Measurements from ENCODE around the gene PDZRN4. TPM values are rescaled to one million over a fixed set of nuclear protein-coding genes. Genes with fewer than 3 reads are reported as not detected.

PDZRN4 gene
- polyA plus RNA-seq, 1 donor, result 2.6 TPM

DNA sequence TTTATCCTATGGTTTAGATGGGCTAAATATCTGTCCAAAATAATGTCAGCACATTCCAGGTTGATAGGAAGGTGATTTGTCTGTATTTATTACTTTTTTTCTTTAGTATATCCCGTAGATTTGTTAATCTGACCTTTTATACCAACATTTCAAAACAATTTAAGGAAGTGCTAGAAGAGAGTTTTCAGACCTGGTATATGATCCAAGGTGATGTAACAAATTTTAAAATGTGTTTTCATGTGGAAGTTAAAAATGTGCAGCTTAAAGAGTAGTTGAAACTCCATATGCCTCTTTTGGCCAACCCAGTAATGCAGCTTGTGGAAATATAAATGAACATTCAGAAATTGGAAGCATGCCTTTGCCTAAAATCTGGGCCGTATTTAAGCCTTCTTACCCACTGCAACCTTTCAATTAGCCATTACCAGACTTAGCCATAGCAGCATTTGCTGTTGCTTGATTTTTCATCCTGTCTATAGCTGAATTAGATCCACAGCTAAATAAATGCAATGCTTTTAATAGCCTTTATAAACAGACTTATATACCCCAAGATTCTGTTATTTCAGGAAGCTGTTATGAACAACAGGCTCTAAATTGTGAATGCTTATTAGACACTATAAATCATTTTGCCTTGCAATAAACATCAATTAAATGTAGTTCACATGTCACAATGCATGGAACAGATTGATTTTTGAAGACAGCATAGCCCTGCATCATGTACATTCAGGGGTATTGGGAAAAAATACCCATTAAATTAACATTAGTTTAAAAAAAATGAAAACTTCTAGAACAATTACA, 271.2 kb downstream of the PDZRN4 start:
- no peak for DNase-seq (ENCODE audit: low read depth)

DNA sequence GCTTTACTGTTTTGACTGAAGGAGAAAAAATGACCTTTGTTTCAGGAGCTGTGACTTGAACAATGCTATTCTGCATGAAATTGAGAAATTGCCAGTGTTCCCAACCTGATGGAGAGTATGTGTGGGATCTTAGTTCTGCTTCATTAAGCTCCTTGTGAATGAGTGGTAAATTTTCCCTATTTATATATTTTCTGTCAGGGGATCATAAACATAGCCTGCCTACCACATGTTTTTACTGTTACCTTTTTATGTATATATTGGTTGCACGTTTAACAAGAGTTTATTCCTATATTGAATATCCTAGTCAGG, 271.7 kb downstream of the PDZRN4 start:
- DNase-seq (ENCODE audit: low read depth), result no peak

DNA sequence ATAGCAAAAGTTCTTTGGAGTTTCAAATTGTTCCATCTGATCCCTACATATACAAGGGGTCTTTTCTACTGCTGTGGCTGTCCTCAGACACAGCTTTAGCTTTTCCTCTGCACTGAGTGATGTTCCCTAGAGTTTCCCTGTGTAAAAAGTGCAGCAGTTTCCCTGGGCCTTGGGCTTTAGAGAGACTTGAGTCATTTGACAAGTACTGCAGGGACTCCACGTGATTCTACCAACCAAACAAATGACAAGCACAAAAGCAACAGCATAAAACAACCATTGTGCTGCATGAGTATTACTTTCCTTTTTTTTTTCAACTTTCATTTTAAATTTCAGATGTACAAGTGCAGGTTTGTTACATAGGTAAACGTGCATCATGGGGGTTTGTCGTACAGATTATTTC, 272.8 kb downstream of the PDZRN4 start:
- no peak for DNase-seq (ENCODE audit: low read depth)

DNA sequence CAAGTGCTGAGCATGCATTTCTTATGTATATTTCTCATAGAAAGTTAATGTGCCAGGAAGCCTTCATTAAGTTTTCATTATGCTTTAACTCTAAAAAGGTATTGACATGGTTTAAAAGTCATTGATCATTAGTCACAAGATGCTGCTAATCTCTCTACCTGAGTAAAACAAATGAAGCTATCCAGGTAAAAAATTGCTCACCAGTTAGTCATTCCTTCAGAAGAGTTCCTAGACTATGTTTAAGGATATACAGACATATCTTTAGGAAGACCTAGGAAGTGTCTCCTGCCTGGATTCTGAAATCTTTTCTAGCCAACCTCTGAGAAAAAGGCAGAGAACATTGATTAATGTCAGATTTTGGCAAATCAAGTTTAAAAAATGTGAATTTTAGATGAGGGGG, 274.2 kb downstream of the PDZRN4 start:
- no peak for DNase-seq (ENCODE audit: low read depth)

DNA sequence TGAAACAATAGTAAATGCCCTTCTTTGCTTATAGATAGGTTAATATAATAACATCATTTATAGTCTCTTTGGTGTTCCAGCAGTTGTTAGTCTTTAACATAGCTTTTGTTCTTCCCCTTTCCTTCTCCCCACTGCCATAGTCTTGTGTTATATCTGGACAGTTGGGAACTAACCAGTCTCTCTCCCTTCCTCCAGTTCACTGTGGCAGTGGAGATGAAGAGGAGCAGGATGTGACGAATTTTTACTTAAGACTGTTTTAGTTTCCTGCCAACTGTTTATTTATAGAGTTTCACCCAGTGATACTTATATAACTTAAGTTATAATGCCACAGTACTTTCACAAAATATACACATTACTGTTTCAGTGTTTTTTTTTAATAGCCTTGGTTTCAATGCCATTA, 277.4 kb downstream of the PDZRN4 start:
- DNase-seq (ENCODE audit: low read depth), result no peak

DNA sequence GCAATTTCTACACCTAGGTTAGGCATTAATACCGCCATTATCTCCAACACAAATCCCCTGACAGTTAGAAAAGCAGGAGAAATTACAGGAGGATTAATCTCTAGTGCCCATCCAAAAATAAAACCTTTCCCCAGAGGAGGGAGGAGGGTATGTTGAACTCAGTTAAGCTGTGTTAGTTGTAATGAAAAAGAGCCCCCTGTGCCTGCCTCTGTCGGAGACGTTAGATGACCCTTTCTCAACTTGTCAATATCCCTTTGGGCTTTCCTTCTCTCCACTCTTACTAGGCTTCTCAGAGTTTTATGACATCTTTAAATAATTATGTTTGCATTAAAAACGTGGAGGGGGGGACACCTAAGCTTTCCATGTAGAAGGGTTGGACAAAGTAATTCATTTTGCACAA, 278.2 kb downstream of the PDZRN4 start:
- no peak for DNase-seq (ENCODE audit: low read depth)

DNA sequence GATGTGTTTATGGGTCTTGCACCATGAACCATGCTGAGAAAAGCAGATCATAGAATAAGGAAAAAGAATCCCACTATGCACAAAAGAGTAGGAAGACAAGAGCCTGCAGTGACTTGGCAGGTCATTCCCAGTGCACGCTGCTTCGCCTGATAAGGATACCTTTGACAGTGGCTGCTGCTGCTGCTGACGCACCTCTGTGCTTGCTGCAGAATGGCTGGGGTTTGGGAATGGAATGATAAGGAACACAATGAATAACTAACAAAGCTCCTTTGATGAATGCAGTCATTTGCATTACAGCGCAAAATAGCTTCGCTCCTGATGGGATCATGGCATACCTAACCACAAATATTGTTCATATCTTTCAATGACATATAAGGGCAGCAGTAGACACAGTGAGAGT, 278.7 kb downstream of the PDZRN4 start:
- no peak for DNase-seq (ENCODE audit: low read depth)

DNA sequence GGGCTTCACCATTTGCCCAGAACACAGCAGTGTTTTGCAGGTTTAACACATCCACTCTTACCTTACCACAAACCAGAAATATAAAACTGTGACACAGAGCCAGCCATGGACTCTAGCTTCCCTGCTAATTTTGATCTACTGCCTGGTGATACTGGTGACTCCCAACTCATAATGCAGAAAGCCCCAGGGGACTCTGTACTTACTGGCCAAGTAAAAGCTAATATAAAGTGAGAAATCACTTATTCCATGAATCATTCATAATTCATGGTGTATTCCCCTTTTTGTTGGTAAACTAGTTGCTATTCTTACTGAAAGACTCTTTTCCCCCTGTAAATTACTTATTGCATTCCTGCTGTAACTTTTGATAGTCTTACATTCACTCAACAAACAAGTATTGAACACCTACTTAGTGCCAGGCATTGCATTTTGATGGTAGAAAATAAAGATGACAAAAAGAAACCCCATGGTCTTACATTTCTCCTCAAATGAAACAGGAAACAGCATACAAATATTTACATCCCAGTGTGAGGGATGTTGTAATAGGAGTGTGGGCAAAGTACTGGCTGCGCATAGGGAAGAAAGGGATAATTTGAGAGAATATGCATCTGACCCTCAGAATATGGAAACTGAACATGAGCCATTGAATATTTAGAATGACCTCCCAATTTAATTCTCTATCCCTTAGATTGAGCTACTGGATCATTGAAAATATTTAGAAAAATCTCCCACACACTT, 279.6 kb downstream of the PDZRN4 start:
- DNase-seq (ENCODE audit: low read depth), result no peak

DNA sequence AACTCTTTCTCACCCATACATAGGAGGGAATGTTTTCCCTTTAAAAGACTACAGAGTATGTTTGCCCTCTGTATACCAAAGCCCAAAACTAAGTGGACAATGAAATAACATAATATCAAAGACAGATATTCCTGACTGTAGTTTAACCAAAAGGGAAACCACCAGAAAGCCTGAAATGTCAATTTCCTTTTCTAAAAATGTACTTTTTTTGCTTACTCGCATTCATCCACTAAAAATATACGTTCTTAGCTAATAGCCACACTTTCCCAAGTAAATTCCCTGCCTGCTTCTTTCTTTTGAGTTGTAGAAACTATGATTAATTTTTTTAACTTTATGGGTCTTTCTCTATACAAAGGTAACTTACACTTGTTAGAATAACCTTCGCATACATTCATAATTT, 280.2 kb downstream of the PDZRN4 start:
- no peak for DNase-seq (ENCODE audit: low read depth)

DNA sequence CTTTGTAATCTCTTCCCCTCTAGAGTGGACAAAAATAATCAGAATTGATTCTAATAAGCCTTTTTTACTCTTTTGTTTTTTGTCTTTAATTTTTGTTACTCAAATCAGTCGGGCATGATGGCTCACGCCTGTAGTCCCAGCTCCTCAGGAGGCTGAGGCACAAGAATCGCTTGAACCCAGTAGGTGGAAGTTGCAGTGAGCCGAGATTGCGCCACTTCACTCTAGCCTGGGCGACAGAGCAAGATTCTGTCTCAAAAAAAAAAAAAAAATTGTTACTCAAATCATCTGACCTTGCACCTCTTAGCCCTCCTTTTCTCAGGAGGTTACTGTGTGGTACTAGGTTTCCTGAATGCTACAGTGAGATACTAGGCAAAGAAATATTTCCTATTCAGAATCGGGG, 280.6 kb downstream of the PDZRN4 start:
- no peak for DNase-seq (ENCODE audit: low read depth)

DNA sequence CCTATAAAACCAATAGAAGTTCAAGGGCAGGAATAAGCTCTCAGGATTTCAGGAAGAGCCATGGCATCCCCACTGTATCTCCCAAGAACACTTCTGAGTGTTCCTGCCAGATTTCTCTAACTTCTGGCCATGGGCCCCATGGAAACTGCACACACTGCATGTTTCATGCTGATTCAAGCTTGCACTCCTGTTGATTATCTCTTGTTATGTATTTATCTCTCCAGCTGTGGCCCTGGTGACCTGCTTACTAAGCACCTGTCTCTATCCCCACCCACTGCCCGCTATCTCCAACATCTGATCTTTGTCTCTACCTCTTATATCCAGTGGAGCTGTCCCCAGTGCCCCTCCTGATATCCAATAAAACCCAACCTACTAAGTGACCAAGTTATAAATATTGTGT, 285.3 kb downstream of the PDZRN4 start:
- DNase-seq (ENCODE audit: low read depth), result no peak

DNA sequence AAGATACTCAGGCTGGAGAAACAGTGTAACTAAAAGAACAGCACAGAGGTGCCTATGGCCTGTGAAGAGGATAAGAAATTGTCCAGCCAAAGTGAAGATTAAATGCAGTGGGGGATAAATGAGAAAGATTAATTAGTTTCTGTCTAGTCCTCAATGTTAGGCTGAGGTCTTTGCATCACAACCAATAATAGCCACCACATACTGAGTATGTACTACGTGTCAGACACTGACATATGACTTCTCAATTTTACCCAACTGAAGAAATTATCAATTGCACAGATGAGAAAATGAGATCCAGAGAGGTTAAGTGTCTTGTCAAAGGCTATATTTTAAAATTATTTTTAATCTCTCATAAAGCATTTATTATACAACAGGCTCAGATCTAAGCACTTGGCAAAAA, 285.9 kb downstream of the PDZRN4 start:
- no peak for DNase-seq (ENCODE audit: low read depth)

DNA sequence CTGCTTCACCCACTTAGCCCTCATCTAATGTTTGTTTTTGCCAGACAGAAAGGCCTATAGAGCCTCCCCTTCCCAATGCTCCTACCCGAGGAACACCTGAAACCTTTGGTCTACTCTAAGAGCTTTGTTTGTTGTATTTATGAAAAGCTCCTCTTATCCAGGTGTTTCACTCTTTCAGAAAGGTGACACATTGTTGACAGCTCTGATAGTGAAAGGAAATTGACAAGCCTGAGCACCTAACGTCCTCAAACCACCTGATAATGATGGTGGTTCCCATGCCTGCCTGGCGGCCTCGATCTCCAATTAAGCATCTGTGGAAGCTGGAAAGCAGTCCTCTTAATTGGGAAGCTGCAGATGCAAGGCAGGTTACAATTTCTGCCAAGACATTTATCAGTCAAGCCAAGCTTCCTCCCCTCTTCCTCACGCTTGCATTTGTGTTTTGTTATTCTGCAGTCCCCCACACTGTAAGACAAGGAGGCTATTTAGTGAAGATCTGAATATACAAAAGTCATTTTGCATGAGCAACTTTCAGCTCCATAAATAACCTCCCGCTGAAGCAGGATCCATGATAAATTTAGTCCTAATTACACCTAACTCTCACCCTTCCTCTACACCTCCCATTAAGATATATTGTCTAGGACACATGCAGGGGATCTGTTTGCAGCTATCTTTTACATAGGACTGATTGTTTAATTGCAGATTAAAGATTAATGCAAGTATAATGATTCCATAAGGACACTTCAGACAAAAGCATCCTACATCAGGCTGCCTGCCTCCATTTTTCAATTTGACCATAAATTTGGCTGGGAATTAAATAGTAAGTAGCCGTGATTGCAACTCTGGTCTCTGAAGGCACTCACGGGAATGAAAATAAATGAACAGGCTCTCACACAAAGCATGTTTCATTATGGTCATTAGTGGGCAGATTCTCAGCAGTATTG, 288.6 kb downstream of the PDZRN4 start:
- no peak for DNase-seq (ENCODE audit: low read depth)

DNA sequence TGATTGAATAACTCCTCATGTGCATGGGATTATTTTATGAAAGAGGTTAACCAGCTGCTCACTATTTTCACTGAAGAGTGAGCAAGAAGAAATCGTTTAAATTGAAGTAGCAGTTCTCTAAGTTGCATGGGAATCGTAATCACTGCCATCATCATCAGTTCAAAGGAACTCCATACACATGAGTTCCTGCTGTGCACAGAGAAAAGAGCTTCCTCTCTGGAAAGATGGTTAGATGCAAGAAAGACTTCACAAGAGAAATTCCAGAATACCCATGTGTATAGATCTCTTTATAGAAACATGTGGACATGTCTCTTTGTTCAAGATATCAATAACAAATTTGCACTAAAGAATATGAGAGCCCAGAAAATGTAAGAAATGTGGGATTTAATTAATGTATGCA, 291.3 kb downstream of the PDZRN4 start:
- no peak for DNase-seq (ENCODE audit: low read depth)

DNA sequence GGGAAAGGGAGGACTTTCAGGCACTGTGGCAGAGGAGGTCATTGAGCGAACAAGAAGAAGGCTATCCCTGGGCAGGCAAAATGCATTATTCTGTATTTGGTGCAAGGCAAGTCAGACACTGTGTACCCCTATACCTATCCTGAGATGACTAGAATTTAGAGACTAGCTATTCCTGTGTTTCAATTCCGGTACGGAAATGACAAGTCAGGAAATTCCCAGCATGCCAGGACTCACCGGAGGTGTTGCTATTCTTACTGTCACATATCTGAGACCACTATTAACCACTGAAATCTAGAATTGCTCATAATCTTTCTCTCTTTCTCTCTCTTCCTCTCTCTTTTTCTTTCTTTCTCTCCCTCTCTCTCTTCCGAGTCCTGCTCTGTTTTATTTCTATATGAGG, 297.1 kb downstream of the PDZRN4 start:
- no peak for DNase-seq (ENCODE audit: low read depth)

DNA sequence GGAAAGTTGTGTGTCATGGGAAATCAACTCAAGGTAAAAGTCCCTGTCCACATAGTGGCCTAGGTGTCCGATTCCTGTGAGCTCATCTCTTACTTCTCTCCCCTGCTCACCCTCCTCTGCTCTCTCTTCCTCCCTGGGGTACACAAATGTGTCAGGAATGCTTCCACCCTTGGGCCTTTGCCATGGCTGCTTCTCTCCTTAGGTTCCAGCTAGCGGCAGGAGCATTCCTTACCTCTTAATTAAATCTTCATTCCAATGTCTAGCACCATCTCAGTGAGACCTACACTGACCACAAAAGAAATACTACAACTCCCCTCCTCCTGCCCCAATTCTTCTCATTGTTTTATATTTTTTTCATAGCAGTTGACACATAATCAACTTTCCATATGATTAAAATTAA, 298.6 kb downstream of the PDZRN4 start:
- no peak for DNase-seq (ENCODE audit: low read depth)

DNA sequence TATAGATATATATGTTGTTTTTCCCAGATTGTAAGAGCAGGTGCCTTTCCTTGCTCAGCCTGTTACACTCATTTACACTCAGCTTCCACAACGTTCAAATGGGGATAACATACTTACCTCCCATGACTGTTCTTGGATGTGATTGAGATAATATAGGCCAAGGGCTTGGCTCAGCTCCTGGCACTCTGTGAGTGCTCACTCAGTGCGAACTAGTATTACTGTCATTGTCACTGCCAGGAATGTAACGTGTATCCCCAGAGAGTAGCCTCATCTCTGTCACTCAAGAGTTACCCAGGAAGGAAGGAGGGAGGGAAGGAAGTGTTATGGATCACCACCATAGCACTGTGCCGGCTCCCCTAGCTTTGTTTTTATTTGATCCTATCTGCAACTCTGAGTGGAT, 307.9 kb downstream of the PDZRN4 start:
- DNase-seq (ENCODE audit: low read depth), result no peak

DNA sequence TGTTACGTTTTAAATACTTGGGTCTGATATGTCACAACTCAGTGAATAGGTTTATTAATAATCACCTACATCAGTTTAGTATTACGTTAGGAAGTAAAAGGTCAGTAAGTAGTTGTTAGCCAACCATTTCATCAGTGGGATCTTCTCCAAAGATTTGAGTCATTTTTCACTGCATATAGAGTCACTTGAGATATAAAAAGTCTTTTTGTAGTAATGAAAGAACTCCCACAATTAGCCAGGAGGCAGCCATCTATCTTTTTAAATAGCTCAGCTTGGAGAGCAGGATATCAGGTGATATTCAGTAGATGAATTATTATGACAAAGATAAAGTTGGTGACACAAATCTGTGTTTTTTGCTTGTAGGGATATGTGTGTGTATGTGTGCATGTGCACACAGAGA, 309.3 kb downstream of the PDZRN4 start:
- DNase-seq (ENCODE audit: low read depth), result no peak

DNA sequence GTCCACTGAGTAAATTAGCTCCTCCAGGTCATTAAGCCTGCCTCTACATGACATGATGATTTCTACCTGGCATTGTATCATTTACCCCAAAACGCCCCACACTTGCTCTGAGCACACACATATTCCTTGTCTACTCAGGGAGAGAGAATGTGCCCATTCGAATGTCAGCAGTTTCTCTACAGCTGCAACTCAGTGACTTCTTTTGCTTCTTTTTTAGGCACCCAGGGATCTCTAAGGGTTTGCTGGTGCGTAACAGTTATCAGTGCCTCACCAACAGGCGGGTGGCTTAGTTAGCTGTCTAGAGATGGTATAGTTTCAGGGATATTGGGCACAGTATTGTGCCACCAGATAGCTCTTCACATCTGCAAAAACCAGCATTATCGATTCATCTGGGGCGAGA, 316.9 kb downstream of the PDZRN4 start:
- DNase-seq (ENCODE audit: low read depth), result no peak

DNA sequence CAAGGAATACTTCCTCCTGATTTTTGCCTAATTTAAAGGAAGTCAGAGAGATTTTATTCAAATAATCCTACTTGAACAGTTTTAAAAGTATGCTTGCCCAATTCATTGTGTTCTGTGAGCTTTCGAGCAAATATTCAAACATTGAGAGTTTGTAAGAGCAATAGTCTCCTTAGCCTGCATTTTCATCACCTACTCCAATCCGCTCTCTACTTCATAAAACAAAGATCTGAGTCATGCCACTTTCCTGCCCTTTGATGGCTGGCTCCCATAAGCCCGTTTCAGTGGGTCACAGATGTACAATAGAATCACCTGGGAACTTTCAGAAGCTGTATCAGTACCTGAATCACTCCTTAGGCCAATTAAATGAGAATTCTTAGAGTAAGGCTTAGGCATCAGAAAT, 319.2 kb downstream of the PDZRN4 start:
- DNase-seq (ENCODE audit: low read depth), result no peak

DNA sequence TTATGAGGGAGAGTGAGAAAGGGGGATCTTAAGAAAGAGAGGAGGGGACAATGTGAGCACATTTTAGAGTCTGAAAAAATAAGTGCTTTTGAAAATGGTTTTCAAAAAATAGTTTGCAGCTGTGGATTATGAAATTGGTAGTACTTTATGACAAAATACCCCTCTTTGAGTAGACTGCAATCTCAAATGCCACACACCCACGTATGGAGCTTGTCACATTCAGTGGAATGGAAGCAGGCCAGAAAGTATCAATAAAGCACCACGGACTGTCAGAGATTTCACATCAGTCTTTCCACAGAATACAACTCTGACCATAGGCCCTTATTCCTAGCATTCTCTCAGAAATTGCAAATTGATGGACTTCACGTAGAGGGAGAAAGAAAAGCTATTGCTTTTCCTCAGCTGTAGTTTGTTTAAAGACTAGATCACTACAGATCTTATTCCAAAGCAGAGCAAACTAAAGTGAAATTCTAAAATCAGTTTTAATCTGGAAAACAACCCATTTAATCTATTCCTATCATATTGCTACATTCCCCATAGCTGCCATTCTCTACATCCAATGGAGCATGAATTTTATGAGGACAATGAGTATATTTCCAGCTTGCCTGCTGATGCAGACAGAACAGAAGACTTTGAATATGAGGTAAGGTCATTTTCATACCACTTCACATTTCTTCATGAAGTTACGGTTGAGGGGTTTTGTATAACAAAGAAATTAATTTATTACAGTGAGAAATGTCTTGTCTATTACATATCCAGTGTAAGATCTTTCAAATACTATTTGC, 321.3 kb downstream of the PDZRN4 start:
- DNase-seq (ENCODE audit: low read depth), result no peak

DNA sequence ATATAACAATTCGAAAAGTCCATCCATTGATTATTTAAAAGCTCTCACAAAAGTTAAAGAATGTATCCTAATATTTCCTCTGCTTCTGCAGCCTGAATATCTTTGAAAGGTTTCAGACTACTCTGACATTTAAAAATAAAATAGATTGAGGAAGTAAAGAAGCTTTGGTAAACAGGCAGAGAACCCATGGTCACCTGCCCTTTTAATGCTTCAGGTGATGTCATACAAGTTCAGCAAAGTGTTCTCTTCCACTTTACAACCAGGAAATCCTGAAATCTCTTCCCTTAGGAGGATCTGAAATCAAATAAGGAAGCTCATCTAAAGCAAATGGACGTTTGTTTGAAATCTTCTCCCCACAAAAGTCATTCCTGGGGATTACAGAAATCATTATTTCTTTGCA, 322.4 kb downstream of the PDZRN4 start:
- no peak for DNase-seq (ENCODE audit: low read depth)

All from forelimb muscle (tissue), 1 donor.